GM12878 (cell line): ENCODE data around the gene MAOA. TPM values are rescaled to one million over a fixed set of nuclear protein-coding genes. Genes with fewer than 3 reads are reported as not detected.

Source experiments
- ATAC-seq: fragments of 200-7000 bp; cut with Tn5 transposase; 3 replicates; pipeline ENCODE4 v1.9.1; 2020; ENCODE audit warnings: mild to moderate bottlenecking, moderate library complexity
- BruUV-seq: library from RNA; stranded (reverse); fragments of 400-500 nt; replicated peaks from 2 replicates; lab custom pipeline; 2021; lab: Mats Ljungman, UMichigan
- CTCF ChIA-PET: fragments of 300-600 bp; sonication (Branson Sonifier 250); formaldehyde crosslinking; extraction: SDS; loops from one replicate; lab custom pipeline; 2021; ENCODE audit warnings: inconsistent platforms; lab: Yijun Ruan, JAX
- POLR2A ChIA-PET: fragments of 350-600 bp; formaldehyde crosslinking; extraction: SDS; loops from one replicate; lab custom pipeline; 2021; ENCODE audit warnings: inconsistent platforms; lab: Charles Lee
- RAD21 ChIA-PET: fragments of 300-600 bp; sonication (Branson Sonifier 250); formaldehyde crosslinking; loops from one replicate; lab custom pipeline; 2023; ENCODE audit warnings: antibody characterized with exemption; ENCODE audit not compliant: unreplicated experiment; lab: Charles Lee
- SMC1A ChIA-PET: fragments of 300-600 bp; sonication (Branson Sonifier 250); formaldehyde crosslinking; loops from one replicate; lab custom pipeline; 2023; ENCODE audit not compliant: unreplicated experiment, uncharacterized antibody; lab: Charles Lee
- DNase-seq: peaks from one replicate; pipeline ENCODE4 v3.0.0-alpha.2; 2011; ENCODE audit warnings: low read depth, low spot score
- FAIRE-seq: peaks from 3 replicates; lab custom pipeline; 2011; peaks lifted over from hg19 to GRCh38; lab: Jason Lieb, UNC
- H2AFZ ChIP-seq: 2 replicates; pipeline ENCODE4 v1.6.0; 2011; ENCODE audit warnings: low read depth, low read length, control low read depth; ENCODE audit not compliant: control insufficient read depth
- H3K27ac ChIP-seq: 2 replicates; pipeline ENCODE4 v1.5.1; 2011; ENCODE audit warnings: control low read depth; ENCODE audit not compliant: control insufficient read depth, insufficient read depth
- H3K27me3 ChIP-seq, 2 experiments: replicated peaks in 1 of 2; 2 replicates each; pipeline versions ENCODE4 v1.6.0 to v1.6.1; 2011; ENCODE audit warnings: low read length in 1 of 2; ENCODE audit not compliant: control insufficient read depth in 2 of 2, insufficient read depth in 2 of 2
- H3K36me3 ChIP-seq, 2 experiments: 2 replicates each; pipeline ENCODE4 v1.5.1; 2011; ENCODE audit warnings: low read length in 1 of 2; ENCODE audit not compliant: control insufficient read depth in 2 of 2, insufficient read depth in 2 of 2
- H3K4me1 ChIP-seq: 2 replicates; pipeline ENCODE4 v1.6.1; 2011; ENCODE audit warnings: mild to moderate bottlenecking, low read length, moderate library complexity, mixed read lengths; ENCODE audit not compliant: control insufficient read depth, insufficient read depth
- H3K4me2 ChIP-seq: 2 replicates; pipeline ENCODE4 v1.6.0; 2011; ENCODE audit warnings: control low read depth; ENCODE audit not compliant: control insufficient read depth, insufficient read depth
- H3K4me3 ChIP-seq: fragments of 200-600 bp; sonication (generic); 2 replicates; pipeline ENCODE4 v1.5.1; 2016
- H3K79me2 ChIP-seq: 2 replicates; pipeline ENCODE4 v1.6.0; 2011; ENCODE audit warnings: low read length; ENCODE audit not compliant: control insufficient read depth, insufficient read depth
- H3K9ac ChIP-seq: 2 replicates; pipeline ENCODE4 v1.8.0; 2011; ENCODE audit warnings: low read length, control low read depth, mixed read lengths; ENCODE audit not compliant: control insufficient read depth, insufficient read depth
- H3K9me3 ChIP-seq: replicated peaks from 3 replicates; pipeline ENCODE4 v1.5.1; 2011; ENCODE audit warnings: mild to moderate bottlenecking, low read length; ENCODE audit not compliant: control insufficient read depth, insufficient read depth
- H4K20me1 ChIP-seq: 2 replicates; pipeline ENCODE4 v1.6.0; 2011; ENCODE audit not compliant: control insufficient read depth, insufficient read depth
- ATF3 ChIP-seq: IDR thresholded peaks from 2 replicates; pipeline ENCODE4 v1.6.1; 2011; ENCODE audit warnings: low read depth, mild to moderate bottlenecking, low read length, moderate library complexity, borderline replicate concordance; ENCODE audit errors: extremely low read depth
- CBFB ChIP-seq: IDR thresholded peaks from 2 replicates; pipeline ENCODE4 v1.6.1; 2016; ENCODE audit warnings: antibody characterized with exemption, low read depth
- CHD4 ChIP-seq: fragments of 200-600 bp; sonication (generic); IDR thresholded peaks from 2 replicates; pipeline ENCODE4 v1.6.1; 2016; ENCODE audit warnings: mild to moderate bottlenecking
- EGR1 ChIP-seq, 2 experiments: IDR thresholded peaks; 1 replicate in 1 of 2; 2 replicates in 1 of 2; pipeline ENCODE4 v1.6.1; 2011 to 2012; ENCODE audit warnings: low read depth in 2 of 2, low read length in 2 of 2, borderline replicate concordance in 1 of 2, mild to moderate bottlenecking in 1 of 2, moderate library complexity in 1 of 2
- KAT2A ChIP-seq: conservative IDR thresholded peaks from 2 replicates; pipeline ENCODE4 v1.6.1; 2011; ENCODE audit warnings: low read depth, low read length; ENCODE audit not compliant: control insufficient read depth
- MEF2A ChIP-seq: IDR thresholded peaks from 2 replicates; pipeline ENCODE4 v1.6.1; 2011; ENCODE audit warnings: low read depth, mild to moderate bottlenecking, low read length, moderate library complexity; ENCODE audit not compliant: insufficient read depth
- MLLT1 ChIP-seq: fragments of 450-650 bp; IDR thresholded peaks from 2 replicates; pipeline ENCODE4 v1.6.1; 2016; ENCODE audit warnings: mild to moderate bottlenecking
- NBN ChIP-seq: fragments of 450-650 bp; IDR thresholded peaks from 2 replicates; pipeline ENCODE4 v1.6.1; 2016
- RB1 ChIP-seq: fragments of 450-650 bp; formaldehyde crosslinking; IDR thresholded peaks from 2 replicates; pipeline ENCODE4 v1.6.1; 2017; ENCODE audit warnings: mild to moderate bottlenecking, borderline replicate concordance
- TBL1XR1 ChIP-seq: IDR thresholded peaks from 2 replicates; pipeline ENCODE4 v1.6.1; 2012; ENCODE audit warnings: low read depth, low read length, improper control_type of control experiment
- USF1 ChIP-seq: IDR thresholded peaks from 2 replicates; pipeline ENCODE4 v1.6.1; 2011; ENCODE audit warnings: borderline replicate concordance, low read depth, mild to moderate bottlenecking, moderate library complexity, mixed read lengths, low read length; ENCODE audit not compliant: insufficient read depth; ENCODE audit errors: extremely low read length
- ZNF24 ChIP-seq: fragments of 450-650 bp; IDR thresholded peaks from 2 replicates; pipeline ENCODE4 v1.6.1; 2017; ENCODE audit warnings: antibody characterized with exemption, mild to moderate bottlenecking
- WGBS: methylation state at CpG from one replicate; pipeline ENCODE4 v1.1.6; 2016; ENCODE audit warnings: low lambda C conversion rate; ENCODE audit not compliant: insufficient replicate concordance, insufficient coverage; ENCODE audit errors: missing lambda C conversion rate; 5-methylcytosine and 5-hydroxymethylcytosine counted together
- in situ Hi-C: fragments of 300-500 bp; cut with MboI; formaldehyde crosslinking; loops from 9 replicates; pipeline ENCODE4 v1.14.3; 2018; ENCODE audit warnings: mixed read lengths
- intact Hi-C: fragments of 100-400 bp; cut with micrococcal nuclease; formaldehyde crosslinking; loops from one replicate; pipeline ENCODE4 v1.14.2; 2022; ENCODE audit not compliant: unreplicated experiment
- polyA plus RNA-seq, 11 experiments: library from polyadenylated mRNA; depleted of rRNA in 4 of 11; unstranded in 6 of 11; stranded (reverse) in 5 of 11; fragments of >200 nt; fragmentation: Nextera tagmentation in 4 of 11; fragmentation: Illumina TruSeq in 1 of 11; extraction: Ambion mirVana in 4 of 11; extraction: Trizol in 1 of 11; gene quantifications; 1 replicate in 1 of 11; 2 replicates in 10 of 11; pipeline versions ENCODE4 v1.2.1 to v1.2.3, GENCODE V29; 2011 to 2016; ENCODE audit warnings: inconsistent platforms in 2 of 11, missing spikeins in 2 of 11, low read depth in 1 of 11
- total RNA-seq, 4 experiments: library from RNA; depleted of rRNA in 3 of 4; stranded (reverse); fragments of >200 nt in 3 of 4; fragmentation: Illumina TruSeq in 1 of 4; extraction: Trizol in 1 of 4; gene quantifications; 2 replicates each; pipeline versions ENCODE4 v1.2.1 to v1.2.3, GENCODE V29; 2013 to 2021
- TF ChIP-seq, protein P1 (sequence below): fragments of 450-650 bp; IDR thresholded peaks from 2 replicates; pipeline ENCODE4 v1.6.1; 2016; ENCODE audit warnings: mild to moderate bottlenecking
- TF ChIP-seq, protein P2 (sequence below): IDR thresholded peaks from 2 replicates; pipeline ENCODE4 v1.6.1; 2011; ENCODE audit warnings: low read depth, low read length, improper control_type of control experiment, borderline replicate concordance
- TF ChIP-seq, protein P3 (sequence below): IDR thresholded peaks from 2 replicates; pipeline ENCODE4 v1.6.1; 2011; ENCODE audit warnings: mild to moderate bottlenecking, low read depth, low read length, moderate library complexity; ENCODE audit not compliant: insufficient replicate concordance

MAOA gene
- total and polyA plus RNA-seq, 10 of the 15 experiments (the other 5 are each of a cell fraction or from before 2014, with no cell fraction given), result 0.02 to 0.51 (median 0.08) TPM; not detected in 7

DNA sequence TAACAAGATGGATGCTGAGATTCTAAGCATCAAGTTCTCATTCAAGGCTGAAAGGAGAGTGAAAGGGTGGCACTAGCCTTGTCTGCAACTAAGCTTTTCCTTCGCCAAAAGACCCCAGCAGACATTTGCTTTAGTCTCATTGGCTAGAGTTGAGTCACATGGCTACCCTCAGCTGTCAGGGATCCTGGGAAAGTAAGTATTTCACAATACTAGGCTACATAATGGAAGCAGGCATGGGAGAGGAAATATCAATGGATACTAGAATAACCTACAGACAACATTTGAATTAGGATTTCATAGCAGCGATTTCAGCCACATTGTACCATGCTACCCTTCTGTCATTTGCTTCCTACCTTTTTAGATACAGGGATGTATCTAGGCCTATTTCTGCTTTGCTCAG is 29.1 kb downstream of the MAOA start:
- no peak for ATAC-seq
- H3K9ac ChIP-seq, result no peak overlapping the region
- no peak for FAIRE-seq
- in situ Hi-C loops (no loop called here), intact Hi-C loops (no loop called here)
- no peak overlapping the region for H3K27ac ChIP-seq
- no peak overlapping the region for H2AFZ ChIP-seq
- H3K9me3 ChIP-seq, result no peaks in the 10 kb centered on the region
- RAD21 ChIA-PET, result no interaction called here
- no peaks in the 10 kb centered on the region for H3K36me3 ChIP-seq
- POLR2A ChIA-PET, result no interaction called here
- H3K4me2 ChIP-seq, result no peak overlapping the region
- H3K79me2 ChIP-seq, result no peaks in the 10 kb centered on the region
- BruUV-seq, result no TSS peak
- TF ChIP-seq CHD4 (no peak), KAT2A (no peak), CBFB (no peak), NBN (no peak), MLLT1 (no peak), EGR1 (IDR thresholded peaks at IDR 0.05; ENCODE audit: borderline replicate concordance in 1 of 2, low read depth in 2 of 2, low read length in 2 of 2) (no peak), MEF2A (no peak), RB1 (no peak), ZNF24 (no peak), USF1 (no peak), ATF3 (no peak), TBL1XR1 (no peak)
- TF ChIP-seq, protein P1, sequence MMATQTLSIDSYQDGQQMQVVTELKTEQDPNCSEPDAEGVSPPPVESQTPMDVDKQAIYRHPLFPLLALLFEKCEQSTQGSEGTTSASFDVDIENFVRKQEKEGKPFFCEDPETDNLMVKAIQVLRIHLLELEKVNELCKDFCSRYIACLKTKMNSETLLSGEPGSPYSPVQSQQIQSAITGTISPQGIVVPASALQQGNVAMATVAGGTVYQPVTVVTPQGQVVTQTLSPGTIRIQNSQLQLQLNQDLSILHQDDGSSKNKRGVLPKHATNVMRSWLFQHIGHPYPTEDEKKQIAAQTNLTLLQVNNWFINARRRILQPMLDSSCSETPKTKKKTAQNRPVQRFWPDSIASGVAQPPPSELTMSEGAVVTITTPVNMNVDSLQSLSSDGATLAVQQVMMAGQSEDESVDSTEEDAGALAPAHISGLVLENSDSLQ, result no peak
- TF ChIP-seq, protein P2, sequence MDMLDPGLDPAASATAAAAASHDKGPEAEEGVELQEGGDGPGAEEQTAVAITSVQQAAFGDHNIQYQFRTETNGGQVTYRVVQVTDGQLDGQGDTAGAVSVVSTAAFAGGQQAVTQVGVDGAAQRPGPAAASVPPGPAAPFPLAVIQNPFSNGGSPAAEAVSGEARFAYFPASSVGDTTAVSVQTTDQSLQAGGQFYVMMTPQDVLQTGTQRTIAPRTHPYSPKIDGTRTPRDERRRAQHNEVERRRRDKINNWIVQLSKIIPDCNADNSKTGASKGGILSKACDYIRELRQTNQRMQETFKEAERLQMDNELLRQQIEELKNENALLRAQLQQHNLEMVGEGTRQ, result no peak
- TF ChIP-seq, protein P3, sequence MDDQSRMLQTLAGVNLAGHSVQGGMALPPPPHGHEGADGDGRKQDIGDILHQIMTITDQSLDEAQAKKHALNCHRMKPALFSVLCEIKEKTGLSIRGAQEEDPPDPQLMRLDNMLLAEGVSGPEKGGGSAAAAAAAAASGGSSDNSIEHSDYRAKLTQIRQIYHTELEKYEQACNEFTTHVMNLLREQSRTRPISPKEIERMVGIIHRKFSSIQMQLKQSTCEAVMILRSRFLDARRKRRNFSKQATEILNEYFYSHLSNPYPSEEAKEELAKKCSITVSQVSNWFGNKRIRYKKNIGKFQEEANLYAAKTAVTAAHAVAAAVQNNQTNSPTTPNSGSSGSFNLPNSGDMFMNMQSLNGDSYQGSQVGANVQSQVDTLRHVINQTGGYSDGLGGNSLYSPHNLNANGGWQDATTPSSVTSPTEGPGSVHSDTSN, result no peak
- H3K27me3 ChIP-seq, result no peaks in the 10 kb centered on the region
- no peak for DNase-seq
- H4K20me1 ChIP-seq, result no peaks in the 10 kb centered on the region
- no peaks in the 10 kb centered on the region for H3K4me1 ChIP-seq
- no peak overlapping the region for H3K4me3 ChIP-seq
- 64% methylated on average over 2 of the region's 2 CpGs for WGBS
- SMC1A ChIA-PET, result no interaction called here
- CTCF ChIA-PET, result no interaction called here
